Chondrocyte (in vitro differentiated cells): ENCODE measurements around the gene PFDN1. TPM values are rescaled to one million over a fixed set of nuclear protein-coding genes. Genes with fewer than 3 reads are reported as not detected.

Experiments
- DNase-seq: peaks from one replicate; pipeline ENCODE4 v3.0.0; 2021; ENCODE audit warnings: mixed read lengths, low spot score
- H3K27ac Mint-ChIP-seq: one replicate; pipeline ENCODE4 v1.8.0; 2021; ENCODE audit warnings: mild to moderate bottlenecking, moderate library complexity, mixed read lengths; ENCODE audit not compliant: unreplicated experiment
- H3K27me3 Mint-ChIP-seq: 2 replicates; pipeline ENCODE4 v1.8.0; 2021; ENCODE audit warnings: low read depth, mixed read lengths
- H3K36me3 Mint-ChIP-seq: 2 replicates; pipeline ENCODE4 v1.8.0; 2021; ENCODE audit warnings: low read depth, mixed read lengths
- H3K4me1 Mint-ChIP-seq: 2 replicates; pipeline ENCODE4 v1.8.0; 2021; ENCODE audit warnings: low read depth, mild to moderate bottlenecking, mixed read lengths
- H3K4me3 Mint-ChIP-seq: one replicate; pipeline ENCODE4 v1.8.0; 2021; ENCODE audit warnings: mild to moderate bottlenecking, moderate library complexity, mixed read lengths; ENCODE audit not compliant: unreplicated experiment
- H3K9me3 Mint-ChIP-seq: 2 replicates; pipeline ENCODE4 v1.8.0; 2021; ENCODE audit warnings: low read depth, mixed read lengths
- total RNA-seq: library from RNA; stranded (reverse); gene quantifications from 3 replicates; pipeline ENCODE4 v1.2.1, GENCODE V29; 2021
- TF ChIP-seq, protein P1 (sequence below): fragments of 200-600 bp; sonication (generic); IDR thresholded peaks from 2 replicates; pipeline ENCODE4 v1.5.0; 2021; ENCODE audit warnings: antibody characterized with exemption, mild to moderate bottlenecking, moderate library complexity

PFDN1 gene
- total RNA-seq, 1 donor from 2014 or later: 44.5 TPM

DNA sequence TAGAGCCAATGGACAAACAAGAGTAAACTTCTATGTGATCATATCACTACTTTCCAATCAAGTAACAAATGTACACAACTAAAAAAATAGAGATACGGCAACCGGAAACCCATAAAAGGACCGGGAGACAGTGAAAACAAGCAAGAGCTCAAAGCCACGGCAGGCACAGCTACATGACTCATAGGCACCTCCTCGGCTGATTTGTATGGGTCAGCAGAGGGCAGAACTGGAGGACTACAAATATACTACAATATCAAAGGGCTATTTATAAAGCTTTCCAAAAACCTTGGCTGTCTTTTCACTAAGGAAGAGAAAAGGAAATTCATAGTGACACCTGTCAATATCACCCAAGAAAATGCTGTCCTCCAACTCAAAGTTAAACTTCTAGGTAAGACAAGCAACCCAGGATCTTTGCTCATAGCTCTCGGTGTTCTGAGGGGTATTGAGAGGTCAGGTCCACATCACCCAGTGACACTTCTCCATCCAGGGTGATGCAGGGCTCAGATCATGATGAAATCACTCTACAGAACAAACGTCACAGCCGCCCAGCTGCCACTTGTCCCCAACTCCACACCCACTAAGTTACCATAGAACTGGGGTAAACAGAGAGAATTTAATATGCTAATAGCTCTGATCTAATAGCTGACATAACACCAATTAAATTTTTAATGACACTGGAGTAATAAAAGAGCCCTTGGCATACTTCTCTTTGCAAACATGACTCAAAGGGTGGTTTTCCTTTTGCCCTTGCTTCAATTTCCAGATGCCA is 41.3 kb downstream of the PFDN1 start:
- TF ChIP-seq, protein P1, sequence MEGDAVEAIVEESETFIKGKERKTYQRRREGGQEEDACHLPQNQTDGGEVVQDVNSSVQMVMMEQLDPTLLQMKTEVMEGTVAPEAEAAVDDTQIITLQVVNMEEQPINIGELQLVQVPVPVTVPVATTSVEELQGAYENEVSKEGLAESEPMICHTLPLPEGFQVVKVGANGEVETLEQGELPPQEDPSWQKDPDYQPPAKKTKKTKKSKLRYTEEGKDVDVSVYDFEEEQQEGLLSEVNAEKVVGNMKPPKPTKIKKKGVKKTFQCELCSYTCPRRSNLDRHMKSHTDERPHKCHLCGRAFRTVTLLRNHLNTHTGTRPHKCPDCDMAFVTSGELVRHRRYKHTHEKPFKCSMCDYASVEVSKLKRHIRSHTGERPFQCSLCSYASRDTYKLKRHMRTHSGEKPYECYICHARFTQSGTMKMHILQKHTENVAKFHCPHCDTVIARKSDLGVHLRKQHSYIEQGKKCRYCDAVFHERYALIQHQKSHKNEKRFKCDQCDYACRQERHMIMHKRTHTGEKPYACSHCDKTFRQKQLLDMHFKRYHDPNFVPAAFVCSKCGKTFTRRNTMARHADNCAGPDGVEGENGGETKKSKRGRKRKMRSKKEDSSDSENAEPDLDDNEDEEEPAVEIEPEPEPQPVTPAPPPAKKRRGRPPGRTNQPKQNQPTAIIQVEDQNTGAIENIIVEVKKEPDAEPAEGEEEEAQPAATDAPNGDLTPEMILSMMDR: peak; percentile 51
- peaks cover 4% of the 10 kb centered on the region for H3K36me3 Mint-ChIP-seq
- no peak overlapping the region for H3K4me3 Mint-ChIP-seq
- H3K4me1 Mint-ChIP-seq: peaks cover 30% of the 10 kb centered on the region
- DNase-seq: no peak
- H3K27me3 Mint-ChIP-seq: no peaks in the 10 kb centered on the region
- H3K27ac Mint-ChIP-seq: peak overlapping the region; percentile 67
- no peaks in the 10 kb centered on the region for H3K9me3 Mint-ChIP-seq

DNA sequence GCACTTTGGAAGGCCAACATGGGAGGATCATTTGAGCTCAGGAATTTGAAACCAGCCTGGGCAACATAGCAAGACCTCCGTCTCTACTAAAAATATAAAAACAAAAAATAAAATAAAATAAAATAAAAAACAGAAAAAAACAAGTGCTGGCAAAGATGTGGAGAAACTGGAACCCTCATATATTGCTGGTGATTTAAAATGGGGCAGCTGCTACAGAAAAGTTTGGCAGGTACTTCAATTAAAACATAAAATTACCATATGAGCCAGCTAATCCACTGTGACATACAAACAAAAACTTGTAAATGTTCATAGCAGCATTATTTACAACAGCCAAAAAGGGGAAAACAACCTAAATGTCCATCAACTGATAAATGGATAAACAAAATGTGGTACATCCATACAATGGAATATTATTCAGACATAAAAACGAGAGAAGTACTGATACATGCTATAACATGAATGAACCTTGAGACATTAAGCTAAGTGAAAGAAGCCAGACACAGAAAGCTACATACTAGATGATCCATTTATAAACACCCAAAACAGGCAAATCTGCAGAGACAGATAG is 42.7 kb downstream of the PFDN1 start:
- no peak overlapping the region for H3K4me3 Mint-ChIP-seq
- DNase-seq: no peak
- no peaks in the 10 kb centered on the region for H3K27me3 Mint-ChIP-seq
- no peak overlapping the region for H3K27ac Mint-ChIP-seq
- peaks cover 30% of the 10 kb centered on the region for H3K4me1 Mint-ChIP-seq
- TF ChIP-seq, protein P1: no peak
- H3K36me3 Mint-ChIP-seq: peaks cover 2% of the 10 kb centered on the region
- H3K9me3 Mint-ChIP-seq: no peaks in the 10 kb centered on the region

DNA sequence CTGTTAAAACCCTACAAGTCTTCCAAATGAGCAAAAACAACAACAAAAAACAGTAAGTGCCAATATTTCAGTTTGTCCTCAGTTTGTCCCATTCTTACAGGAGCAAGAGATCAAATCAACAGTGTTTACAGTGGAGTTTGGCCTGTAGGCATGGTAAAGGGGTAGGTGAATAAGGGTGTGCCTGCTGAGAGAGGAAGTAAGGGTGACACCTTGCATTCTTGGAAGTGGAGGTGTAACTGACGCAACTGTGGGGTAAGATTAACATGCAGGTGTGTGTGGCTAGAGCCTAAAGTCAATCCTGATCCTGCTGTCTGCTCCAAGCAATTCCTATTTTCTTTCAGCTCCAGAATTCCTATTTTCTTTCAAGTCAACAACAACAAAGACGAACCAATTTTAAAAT is 43.4 kb downstream of the PFDN1 start:
- TF ChIP-seq, protein P1: no peak
- Mint-ChIP-seq H3K27me3 (no peaks in the 10 kb centered on the region), H3K36me3 (peaks cover 2% of the 10 kb centered on the region), H3K4me3 (no peak overlapping the region), H3K4me1 (peaks cover 30% of the 10 kb centered on the region), H3K9me3 (no peaks in the 10 kb centered on the region), H3K27ac (no peak overlapping the region)
- DNase-seq: no peak

DNA sequence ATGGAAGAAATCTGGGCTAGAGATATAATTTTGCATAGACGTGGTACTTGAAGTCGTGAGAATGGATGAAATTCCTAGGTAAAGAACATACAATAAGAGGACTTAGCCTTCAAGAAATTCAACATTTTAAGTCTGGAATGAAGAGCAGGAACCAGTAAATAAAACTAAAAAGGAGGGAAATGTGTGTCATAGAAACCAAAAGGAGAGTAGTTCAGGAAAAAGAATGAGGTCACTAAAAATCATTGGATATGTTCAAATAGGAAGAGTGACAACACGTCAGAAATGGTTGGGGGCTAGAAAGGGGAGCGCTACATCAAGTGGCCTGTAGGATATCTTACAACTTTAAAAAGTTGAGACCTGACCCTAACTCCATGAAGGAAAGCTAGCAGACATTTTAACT is 44.0 kb downstream of the PFDN1 start:
- Mint-ChIP-seq H3K4me1 (peaks cover 32% of the 10 kb centered on the region), H3K27ac (no peak overlapping the region), H3K4me3 (no peak overlapping the region)

DNA sequence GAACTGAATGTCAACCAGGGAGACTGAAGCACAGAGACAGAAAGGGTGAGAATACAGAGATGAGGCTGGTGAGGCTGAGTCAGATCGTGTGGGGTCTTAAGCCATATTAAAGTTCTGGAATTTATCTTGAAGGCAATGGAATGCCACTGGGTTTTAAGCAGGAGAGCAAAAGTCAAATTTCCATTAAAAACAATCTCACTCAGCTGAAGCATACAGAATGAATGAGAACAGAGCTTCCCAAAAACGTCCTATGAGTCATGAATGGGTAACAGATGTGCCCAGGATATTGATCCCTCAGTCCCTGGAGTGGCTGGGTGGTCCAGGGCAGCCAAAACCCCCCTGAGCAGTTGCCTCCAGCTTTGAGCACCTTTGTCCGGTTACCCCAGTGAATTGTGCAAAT is 44.9 kb downstream of the PFDN1 start:
- Mint-ChIP-seq H3K27me3 (no peaks in the 10 kb centered on the region), H3K4me3 (no peak overlapping the region), H3K36me3 (peaks cover 2% of the 10 kb centered on the region), H3K27ac (peak overlapping the region; percentile 67), H3K9me3 (no peaks in the 10 kb centered on the region), H3K4me1 (peaks cover 34% of the 10 kb centered on the region)
- DNase-seq: no peak
- TF ChIP-seq, protein P1: no peak

More for the DNA sequence above, 44.0 kb downstream of the PFDN1 start:
- Mint-ChIP-seq H3K27me3 (no peaks in the 10 kb centered on the region), H3K9me3 (no peaks in the 10 kb centered on the region), H3K36me3 (peaks cover 2% of the 10 kb centered on the region)
- no peak for DNase-seq
- TF ChIP-seq, protein P1: no peak
